ENCODE measurements around the gene PPP2R2C.

PPP2R2C gene

GRCh38 chr4:6329478-6330383 is 142.7 kb downstream of the PPP2R2C start:
- DNase-seq (ENCODE audit: low read depth in 1 of 2, low spot score in 1 of 2), result no peak
- TF ChIP-seq JUND (IDR thresholded peaks at IDR 0.05; ENCODE audit: low read depth), result no peak
- in situ Hi-C loops (cut with HindIII; ENCODE audit: low pct_unique_long_range_greater_than_20kb, low sequenced_read_pairs), result no loop called here

GRCh38 chr4:6328526-6328925 is 143.9 kb downstream of the PPP2R2C start:
- in situ Hi-C loops (cut with HindIII; ENCODE audit: low pct_unique_long_range_greater_than_20kb, low sequenced_read_pairs), result no loop called here
- TF ChIP-seq JUND (IDR thresholded peaks at IDR 0.05; ENCODE audit: low read depth), result no peak
- DNase-seq (ENCODE audit: low read depth in 1 of 2, low spot score in 1 of 2), result no peak

- in situ Hi-C loops (cut with HindIII; ENCODE audit: low pct_unique_long_range_greater_than_20kb, low sequenced_read_pairs), result no loop called here
- TF ChIP-seq JUND (IDR thresholded peaks at IDR 0.05; ENCODE audit: low read depth), result no peak
- DNase-seq (ENCODE audit: low read depth in 1 of 2, low spot score in 1 of 2), result peak; percentile 71 to 76
These were observed 145.0 kb downstream of the PPP2R2C start for GRCh38 chr4:6327220-6327917.

GRCh38 chr4:6326312-6327060 is 145.9 kb downstream of the PPP2R2C start:
- in situ Hi-C loops (cut with HindIII; ENCODE audit: low pct_unique_long_range_greater_than_20kb, low sequenced_read_pairs), result no loop called here
- no peak for TF ChIP-seq JUND (IDR thresholded peaks at IDR 0.05; ENCODE audit: low read depth)
- no peak for DNase-seq (ENCODE audit: low read depth in 1 of 2, low spot score in 1 of 2)

- TF ChIP-seq JUND (IDR thresholded peaks at IDR 0.05; ENCODE audit: low read depth), result no peak
- in situ Hi-C loops (cut with HindIII; ENCODE audit: low pct_unique_long_range_greater_than_20kb, low sequenced_read_pairs), result no loop called here
- DNase-seq (ENCODE audit: low read depth in 1 of 2, low spot score in 1 of 2), result no peak
These were observed 146.6 kb downstream of the PPP2R2C start for GRCh38 chr4:6325788-6326290.

GRCh38 chr4:6324999-6325787 is 147.2 kb downstream of the PPP2R2C start:
- no peak for TF ChIP-seq JUND (IDR thresholded peaks at IDR 0.05; ENCODE audit: low read depth)
- DNase-seq (ENCODE audit: low read depth in 1 of 2, low spot score in 1 of 2), result no peak
- in situ Hi-C loops (cut with HindIII; ENCODE audit: low pct_unique_long_range_greater_than_20kb, low sequenced_read_pairs), result no loop called here

- no peak for DNase-seq (ENCODE audit: low read depth in 1 of 2, low spot score in 1 of 2)
- in situ Hi-C loops (cut with HindIII; ENCODE audit: low pct_unique_long_range_greater_than_20kb, low sequenced_read_pairs), result no loop called here
- TF ChIP-seq JUND (IDR thresholded peaks at IDR 0.05; ENCODE audit: low read depth), result no peak
These were observed 147.9 kb downstream of the PPP2R2C start for GRCh38 chr4:6324461-6324998.

- in situ Hi-C loops (cut with HindIII; ENCODE audit: low pct_unique_long_range_greater_than_20kb, low sequenced_read_pairs), result no loop called here
- TF ChIP-seq JUND (IDR thresholded peaks at IDR 0.05; ENCODE audit: low read depth), result no peak
- DNase-seq (ENCODE audit: low read depth in 1 of 2, low spot score in 1 of 2), result no peak
These were observed 149.4 kb downstream of the PPP2R2C start for GRCh38 chr4:6322761-6323566.

GRCh38 chr4:6322067-6322760 is 150.2 kb downstream of the PPP2R2C start:
- in situ Hi-C loops (cut with HindIII; ENCODE audit: low pct_unique_long_range_greater_than_20kb, low sequenced_read_pairs), result no loop called here
- no peak for DNase-seq (ENCODE audit: low read depth in 1 of 2, low spot score in 1 of 2)
- no peak for TF ChIP-seq JUND (IDR thresholded peaks at IDR 0.05; ENCODE audit: low read depth)

- no peak for DNase-seq (ENCODE audit: low read depth in 1 of 2, low spot score in 1 of 2)
- in situ Hi-C loops (cut with HindIII; ENCODE audit: low pct_unique_long_range_greater_than_20kb, low sequenced_read_pairs), result no loop called here
- TF ChIP-seq JUND (IDR thresholded peaks at IDR 0.05; ENCODE audit: low read depth), result no peak
These were observed 151.1 kb downstream of the PPP2R2C start for GRCh38 chr4:6321361-6321760.

All from T47D (cell line).